Measurements from ENCODE around the gene CLN3.
"Not testable (repeated sequence)": the region's sequence is repeated elsewhere in the genome, so short reads cannot be mapped to it uniquely, and the experiment has no call there.

DNA sequence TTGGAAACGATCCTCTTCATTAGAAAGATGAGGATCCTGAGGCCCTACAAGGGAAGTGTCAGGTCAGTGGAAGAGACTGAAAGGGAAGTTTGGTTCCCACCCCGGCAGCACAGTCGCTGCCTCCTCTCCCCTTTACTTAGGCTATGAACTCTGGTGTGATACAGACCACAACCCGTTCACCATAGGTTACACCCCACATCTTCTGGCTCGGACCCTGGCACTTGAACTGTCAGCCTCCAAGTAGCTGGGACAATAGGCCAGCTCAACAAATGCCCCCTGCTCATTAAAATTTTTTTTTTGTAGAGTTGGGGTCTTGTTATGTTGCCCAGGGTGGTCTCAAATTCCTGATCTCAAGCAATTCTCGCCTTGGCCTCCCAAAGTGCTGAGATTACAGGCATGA lies 47.9 kb downstream of the CLN3 start:
- TF ChIP-seq, protein P1, sequence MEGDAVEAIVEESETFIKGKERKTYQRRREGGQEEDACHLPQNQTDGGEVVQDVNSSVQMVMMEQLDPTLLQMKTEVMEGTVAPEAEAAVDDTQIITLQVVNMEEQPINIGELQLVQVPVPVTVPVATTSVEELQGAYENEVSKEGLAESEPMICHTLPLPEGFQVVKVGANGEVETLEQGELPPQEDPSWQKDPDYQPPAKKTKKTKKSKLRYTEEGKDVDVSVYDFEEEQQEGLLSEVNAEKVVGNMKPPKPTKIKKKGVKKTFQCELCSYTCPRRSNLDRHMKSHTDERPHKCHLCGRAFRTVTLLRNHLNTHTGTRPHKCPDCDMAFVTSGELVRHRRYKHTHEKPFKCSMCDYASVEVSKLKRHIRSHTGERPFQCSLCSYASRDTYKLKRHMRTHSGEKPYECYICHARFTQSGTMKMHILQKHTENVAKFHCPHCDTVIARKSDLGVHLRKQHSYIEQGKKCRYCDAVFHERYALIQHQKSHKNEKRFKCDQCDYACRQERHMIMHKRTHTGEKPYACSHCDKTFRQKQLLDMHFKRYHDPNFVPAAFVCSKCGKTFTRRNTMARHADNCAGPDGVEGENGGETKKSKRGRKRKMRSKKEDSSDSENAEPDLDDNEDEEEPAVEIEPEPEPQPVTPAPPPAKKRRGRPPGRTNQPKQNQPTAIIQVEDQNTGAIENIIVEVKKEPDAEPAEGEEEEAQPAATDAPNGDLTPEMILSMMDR (IDR thresholded peaks at IDR 0.05), result not testable (repeated sequence)
- TF ChIP-seq EZH2, EZH2phosphoT487 (IDR thresholded peaks at IDR 0.05): not testable (repeated sequence)

All from neural progenitor cell (in vitro differentiated cells).